GM12873 (cell line): ENCODE measurements around the gene PDP2.

Experiments
- TF ChIP-seq, protein P1 (sequence below): IDR thresholded peaks from 2 replicates; pipeline ENCODE4 v1.5.1; 2012; ENCODE audit warnings: low read depth, mild to moderate bottlenecking, moderate library complexity, low read length, control low read depth; ENCODE audit not compliant: insufficient read depth; ENCODE audit errors: missing control alignments

The PDP2 gene

GRCh38 chr16:66930189-66930588 is 49.9 kb downstream of the PDP2 start:
- TF ChIP-seq, protein P1, sequence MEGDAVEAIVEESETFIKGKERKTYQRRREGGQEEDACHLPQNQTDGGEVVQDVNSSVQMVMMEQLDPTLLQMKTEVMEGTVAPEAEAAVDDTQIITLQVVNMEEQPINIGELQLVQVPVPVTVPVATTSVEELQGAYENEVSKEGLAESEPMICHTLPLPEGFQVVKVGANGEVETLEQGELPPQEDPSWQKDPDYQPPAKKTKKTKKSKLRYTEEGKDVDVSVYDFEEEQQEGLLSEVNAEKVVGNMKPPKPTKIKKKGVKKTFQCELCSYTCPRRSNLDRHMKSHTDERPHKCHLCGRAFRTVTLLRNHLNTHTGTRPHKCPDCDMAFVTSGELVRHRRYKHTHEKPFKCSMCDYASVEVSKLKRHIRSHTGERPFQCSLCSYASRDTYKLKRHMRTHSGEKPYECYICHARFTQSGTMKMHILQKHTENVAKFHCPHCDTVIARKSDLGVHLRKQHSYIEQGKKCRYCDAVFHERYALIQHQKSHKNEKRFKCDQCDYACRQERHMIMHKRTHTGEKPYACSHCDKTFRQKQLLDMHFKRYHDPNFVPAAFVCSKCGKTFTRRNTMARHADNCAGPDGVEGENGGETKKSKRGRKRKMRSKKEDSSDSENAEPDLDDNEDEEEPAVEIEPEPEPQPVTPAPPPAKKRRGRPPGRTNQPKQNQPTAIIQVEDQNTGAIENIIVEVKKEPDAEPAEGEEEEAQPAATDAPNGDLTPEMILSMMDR = no peak

DNA sequence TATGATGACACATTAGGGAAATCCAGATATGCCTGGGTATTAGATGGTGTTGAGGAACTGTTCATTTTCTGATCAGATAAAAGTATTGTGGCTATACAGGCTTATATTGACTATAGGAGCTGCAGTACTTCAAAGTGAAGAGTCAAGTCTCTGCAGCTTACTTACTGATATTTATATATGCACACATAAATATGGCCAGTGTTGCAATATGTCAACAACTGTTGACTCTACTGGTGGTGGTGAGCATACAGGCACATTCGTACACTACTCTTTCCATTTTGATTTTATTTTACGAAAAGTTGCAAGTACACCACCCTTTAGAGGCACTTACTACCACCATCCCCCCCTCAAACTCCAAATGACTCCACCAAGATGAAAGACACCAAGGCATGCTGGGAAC is 51.4 kb downstream of the PDP2 start:
- TF ChIP-seq, protein P1 = no peak

DNA sequence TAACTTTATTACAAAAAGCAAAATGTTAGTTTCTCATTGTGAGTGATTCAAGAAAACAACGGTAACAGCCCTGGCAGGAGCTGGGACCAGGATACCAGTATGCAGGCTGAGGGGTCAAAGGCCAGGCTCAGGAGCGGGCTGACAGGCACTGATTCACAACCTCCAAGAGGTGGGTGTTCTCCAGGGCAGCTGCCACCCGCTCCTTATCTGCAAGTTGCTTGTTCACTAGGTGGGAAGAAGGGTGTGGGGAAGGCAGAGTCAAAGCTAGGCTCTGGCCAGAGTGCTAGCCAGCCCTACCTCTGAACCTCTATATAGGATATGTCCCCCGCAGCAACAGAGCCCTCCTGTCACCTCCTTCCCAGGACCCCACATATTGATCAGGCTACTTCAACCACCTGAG is 51.8 kb downstream of the PDP2 start:
- TF ChIP-seq, protein P1 = no peak

GRCh38 chr16:66933776-66934137 is 53.4 kb downstream of the PDP2 start:
- TF ChIP-seq, protein P1 = no peak

DNA sequence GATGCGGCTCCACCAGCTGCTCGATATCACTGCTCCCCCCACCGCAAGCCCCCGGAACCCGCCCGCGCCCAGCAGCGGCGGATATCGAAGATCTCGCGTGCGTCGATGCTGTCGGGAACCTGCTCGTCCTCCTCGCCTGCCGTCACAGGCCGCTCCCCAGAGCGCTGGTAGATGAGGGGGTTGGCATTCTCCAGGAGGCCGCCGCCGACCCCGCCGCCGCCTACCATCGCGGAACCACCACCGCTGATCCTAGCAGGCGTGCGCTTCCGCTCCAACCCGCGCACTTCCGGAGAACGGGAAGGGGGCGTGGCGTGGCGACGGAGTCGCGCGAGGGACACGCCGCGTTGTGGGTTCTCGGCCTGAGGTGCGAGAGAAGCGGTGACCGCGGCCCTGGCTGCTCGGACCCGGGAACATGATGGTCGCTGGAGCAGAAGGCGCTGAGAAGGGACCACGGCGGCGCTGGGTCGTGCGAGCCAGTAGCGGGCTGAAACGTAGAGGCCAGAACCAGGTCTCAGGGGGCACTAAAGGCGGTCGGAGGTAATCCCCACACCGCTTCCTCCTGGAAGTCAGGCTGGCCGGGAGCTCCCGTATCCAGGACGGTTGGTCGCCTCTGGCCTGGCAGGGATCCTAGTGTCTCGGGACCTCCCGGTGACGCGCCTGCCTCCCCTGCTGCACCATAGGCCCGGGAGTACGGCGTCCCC is 54.0 kb downstream of the PDP2 start, which contains the start of gene CIAO2B:
Gene CIAO2B (minus strand): TSS at position 265 of the 701 bp plus-strand sequence. CDS start 38 bp downstream, at position 227.
- TF ChIP-seq, protein P1 = no peak

GRCh38 chr16:66935314-66936011 is 55.1 kb downstream of the PDP2 start, which contains the start of gene CES2:
Gene CES2 (plus strand): TSS chr16:66935516. CDS start chr16:66935636, 120 bp downstream.
- TF ChIP-seq, protein P1 = no peak

DNA sequence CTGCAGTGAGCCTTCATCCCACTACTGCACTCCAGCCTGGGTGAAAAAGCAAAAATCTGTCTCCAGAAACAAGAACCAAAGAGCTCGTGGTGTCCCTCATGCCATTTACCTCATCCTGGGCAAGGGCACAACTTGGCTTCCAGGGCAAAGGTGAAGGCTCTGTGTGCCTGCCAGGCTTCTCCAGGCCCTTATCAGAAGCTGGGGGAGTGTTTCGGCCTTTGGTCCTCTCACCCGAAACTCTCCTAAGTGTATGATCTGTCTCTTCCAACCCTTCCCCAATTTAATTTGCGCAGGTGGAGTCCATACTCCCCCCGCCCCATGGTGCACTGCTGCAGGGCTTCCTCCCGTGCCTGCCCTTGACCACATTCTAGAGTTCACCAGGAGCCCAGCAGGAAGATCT is 56.1 kb downstream of the PDP2 start:
- TF ChIP-seq, protein P1 = no peak
